HepG2 (cell line): ENCODE data around the gene PPP3R1. TPM values are rescaled to one million over a fixed set of nuclear protein-coding genes. Genes with fewer than 3 reads are reported as not detected.

ENCODE experiments used
- AGO2 ChIP-seq: fragments of 200-400 bp; formaldehyde crosslinking; optimal IDR thresholded peaks from 2 replicates; pipeline ENCODE3; 2017; ENCODE audit warnings: mild to moderate bottlenecking, low read depth, low read length, moderate library complexity
- ATM ChIP-seq: fragments of 450-650 bp; IDR thresholded peaks from 2 replicates; pipeline ENCODE4 v1.7.1; 2017; ENCODE audit warnings: mild to moderate bottlenecking, borderline replicate concordance
- ATRX ChIP-seq: sonication (generic); formaldehyde crosslinking; IDR thresholded peaks from 2 replicates; pipeline ENCODE4 v1.4.0; 2020; ENCODE audit warnings: missing genetic modification reagents, borderline replicate concordance
- CBX5 ChIP-seq: sonication (generic); formaldehyde crosslinking; IDR thresholded peaks from 2 replicates; pipeline ENCODE4 v1.4.0; 2020; ENCODE audit warnings: missing genetic modification reagents, borderline replicate concordance
- FOXO1 ChIP-seq: sonication (generic); formaldehyde crosslinking; IDR thresholded peaks from 2 replicates; pipeline ENCODE4 v1.4.0; 2020; ENCODE audit warnings: missing genetic modification reagents
- HBP1 ChIP-seq: IDR thresholded peaks from 2 replicates; pipeline ENCODE4 v1.6.1; 2016; ENCODE audit warnings: low read depth, control low read depth
- MTA3 ChIP-seq: sonication (generic); formaldehyde crosslinking; IDR thresholded peaks from 2 replicates; pipeline ENCODE4 v1.4.0; 2020; ENCODE audit warnings: missing genetic modification reagents
- NFIB ChIP-seq: sonication (generic); formaldehyde crosslinking; IDR thresholded peaks from 2 replicates; pipeline ENCODE4 v1.9.0; 2021; ENCODE audit warnings: missing genetic modification reagents, mild to moderate bottlenecking, borderline replicate concordance
- RAD51 ChIP-seq: fragments of 450-650 bp; IDR thresholded peaks from 2 replicates; pipeline ENCODE4 v1.6.1; 2016; ENCODE audit warnings: borderline replicate concordance
- SNAI1 ChIP-seq: sonication (generic); formaldehyde crosslinking; IDR thresholded peaks from 2 replicates; pipeline ENCODE4 v1.5.0; 2020; ENCODE audit warnings: mild to moderate bottlenecking, missing genetic modification reagents, borderline replicate concordance
- ZEB1 ChIP-seq: IDR thresholded peaks from 2 replicates; pipeline ENCODE4 v1.6.1; 2012; ENCODE audit warnings: mild to moderate bottlenecking, low read depth, inconsistent platforms; ENCODE audit not compliant: insufficient replicate concordance
- ZFP62 ChIP-seq: sonication (generic); formaldehyde crosslinking; IDR thresholded peaks from 2 replicates; pipeline ENCODE4 v1.4.0; 2020; ENCODE audit warnings: missing genetic modification reagents
- ZNF232 ChIP-seq: sonication (generic); formaldehyde crosslinking; IDR thresholded peaks from 2 replicates; pipeline ENCODE4 v1.4.0; 2020; ENCODE audit warnings: missing genetic modification reagents, borderline replicate concordance
- ZNF430 ChIP-seq: sonication (generic); formaldehyde crosslinking; IDR thresholded peaks from 2 replicates; pipeline ENCODE4 v1.9.0; 2021; ENCODE audit warnings: mild to moderate bottlenecking, missing genetic modification reagents
- ZNF512 ChIP-seq: sonication (generic); formaldehyde crosslinking; IDR thresholded peaks from 2 replicates; pipeline ENCODE4 v1.4.0; 2020; ENCODE audit warnings: mild to moderate bottlenecking, missing genetic modification reagents
- ZNF720 ChIP-seq: sonication (generic); formaldehyde crosslinking; IDR thresholded peaks from 2 replicates; pipeline ENCODE4 v1.4.0; 2020; ENCODE audit warnings: missing genetic modification reagents
- polyA plus RNA-seq, 8 experiments: library from polyadenylated mRNA; depleted of rRNA in 3 of 8; stranded (reverse) in 7 of 8; unstranded in 1 of 8; fragments of >200 nt; fragmentation: Illumina TruSeq in 4 of 8; extraction: Trizol in 4 of 8; gene quantifications; 2 replicates each; pipeline versions ENCODE4 v1.2.1 to v1.2.3, GENCODE V29; 2011 to 2016; ENCODE audit warnings: low read depth in 4 of 8, missing spikeins in 1 of 8, mixed read lengths in 1 of 8; ENCODE audit not compliant: insufficient read depth in 1 of 8
- total RNA-seq, 5 experiments: library from RNA; depleted of rRNA; stranded (reverse); fragments of >200 nt; fragmentation: Illumina TruSeq; extraction: Trizol; gene quantifications; 2 replicates each; pipeline ENCODE4 v1.2.3, GENCODE V29; 2016; ENCODE audit warnings: low read depth in 1 of 5
- TF ChIP-seq, protein P1 (sequence below): sonication (generic); formaldehyde crosslinking; IDR thresholded peaks from 2 replicates; pipeline ENCODE4 v1.5.1; 2020; ENCODE audit warnings: missing genetic modification reagents, mild to moderate bottlenecking, borderline replicate concordance
- TF ChIP-seq, protein P2 (sequence below): IDR thresholded peaks from 2 replicates; pipeline ENCODE4 v1.6.1; 2018; ENCODE audit warnings: missing genetic modification reagents
- TF ChIP-seq, protein P3 (sequence below): sonication (generic); formaldehyde crosslinking; IDR thresholded peaks from 2 replicates; pipeline ENCODE4 v1.5.0; 2020; ENCODE audit warnings: mild to moderate bottlenecking, missing genetic modification reagents, moderate library complexity

Gene PPP3R1
- total and polyA plus RNA-seq, 2 of the 13 experiments (the other 11 are each of a cell fraction or from before 2014, with no cell fraction given), result 11.6 to 25.7 TPM

GRCh38 chr2:68157402-68158133 is 94.8 kb downstream of the PPP3R1 start, which contains the start of gene PNO1 (continued):
- TF ChIP-seq, protein P1, sequence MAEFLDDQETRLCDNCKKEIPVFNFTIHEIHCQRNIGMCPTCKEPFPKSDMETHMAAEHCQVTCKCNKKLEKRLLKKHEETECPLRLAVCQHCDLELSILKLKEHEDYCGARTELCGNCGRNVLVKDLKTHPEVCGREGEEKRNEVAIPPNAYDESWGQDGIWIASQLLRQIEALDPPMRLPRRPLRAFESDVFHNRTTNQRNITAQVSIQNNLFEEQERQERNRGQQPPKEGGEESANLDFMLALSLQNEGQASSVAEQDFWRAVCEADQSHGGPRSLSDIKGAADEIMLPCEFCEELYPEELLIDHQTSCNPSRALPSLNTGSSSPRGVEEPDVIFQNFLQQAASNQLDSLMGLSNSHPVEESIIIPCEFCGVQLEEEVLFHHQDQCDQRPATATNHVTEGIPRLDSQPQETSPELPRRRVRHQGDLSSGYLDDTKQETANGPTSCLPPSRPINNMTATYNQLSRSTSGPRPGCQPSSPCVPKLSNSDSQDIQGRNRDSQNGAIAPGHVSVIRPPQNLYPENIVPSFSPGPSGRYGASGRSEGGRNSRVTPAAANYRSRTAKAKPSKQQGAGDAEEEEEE, result 0 out of 2 replicates have a peak, but pooled peaks have one; percentile 82
- TF ChIP-seq SNAI1 (CRISPR knock-in tag) (0 out of 2 replicates have a peak, but pooled peaks have one; percentile 14), MTA3 (CRISPR knock-in tag) (no peak), ATRX (CRISPR knock-in tag) (no peak), CBX5 (peak; percentile 71; the same call in 1 of the 2 replicates), ZNF512 (CRISPR knock-in tag) (no peak), ZFP62 (no peak), HBP1 (CRISPR knock-in tag) (peak; percentile 57; the same call in 1 of the 2 replicates), ZNF430 (CRISPR knock-in tag) (peak; percentile 87; the same call in 1 of the 2 replicates), FOXO1 (CRISPR knock-in tag) (no peak), AGO2 (peak; percentile 59), NFIB (no peak), ATM (no peak), ZNF720 (no peak), ZNF232 (CRISPR knock-in tag) (peak; percentile 55), ZEB1 (peak; percentile 78), RAD51 (no peak)
- TF ChIP-seq, protein P2, sequence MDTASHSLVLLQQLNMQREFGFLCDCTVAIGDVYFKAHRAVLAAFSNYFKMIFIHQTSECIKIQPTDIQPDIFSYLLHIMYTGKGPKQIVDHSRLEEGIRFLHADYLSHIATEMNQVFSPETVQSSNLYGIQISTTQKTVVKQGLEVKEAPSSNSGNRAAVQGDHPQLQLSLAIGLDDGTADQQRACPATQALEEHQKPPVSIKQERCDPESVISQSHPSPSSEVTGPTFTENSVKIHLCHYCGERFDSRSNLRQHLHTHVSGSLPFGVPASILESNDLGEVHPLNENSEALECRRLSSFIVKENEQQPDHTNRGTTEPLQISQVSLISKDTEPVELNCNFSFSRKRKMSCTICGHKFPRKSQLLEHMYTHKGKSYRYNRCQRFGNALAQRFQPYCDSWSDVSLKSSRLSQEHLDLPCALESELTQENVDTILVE (CRISPR knock-in tag), result peak; percentile 67; the same call in 1 of the 2 replicates
- TF ChIP-seq, protein P3, sequence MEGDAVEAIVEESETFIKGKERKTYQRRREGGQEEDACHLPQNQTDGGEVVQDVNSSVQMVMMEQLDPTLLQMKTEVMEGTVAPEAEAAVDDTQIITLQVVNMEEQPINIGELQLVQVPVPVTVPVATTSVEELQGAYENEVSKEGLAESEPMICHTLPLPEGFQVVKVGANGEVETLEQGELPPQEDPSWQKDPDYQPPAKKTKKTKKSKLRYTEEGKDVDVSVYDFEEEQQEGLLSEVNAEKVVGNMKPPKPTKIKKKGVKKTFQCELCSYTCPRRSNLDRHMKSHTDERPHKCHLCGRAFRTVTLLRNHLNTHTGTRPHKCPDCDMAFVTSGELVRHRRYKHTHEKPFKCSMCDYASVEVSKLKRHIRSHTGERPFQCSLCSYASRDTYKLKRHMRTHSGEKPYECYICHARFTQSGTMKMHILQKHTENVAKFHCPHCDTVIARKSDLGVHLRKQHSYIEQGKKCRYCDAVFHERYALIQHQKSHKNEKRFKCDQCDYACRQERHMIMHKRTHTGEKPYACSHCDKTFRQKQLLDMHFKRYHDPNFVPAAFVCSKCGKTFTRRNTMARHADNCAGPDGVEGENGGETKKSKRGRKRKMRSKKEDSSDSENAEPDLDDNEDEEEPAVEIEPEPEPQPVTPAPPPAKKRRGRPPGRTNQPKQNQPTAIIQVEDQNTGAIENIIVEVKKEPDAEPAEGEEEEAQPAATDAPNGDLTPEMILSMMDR, result 0 out of 2 replicates have a peak, but pooled peaks have one; percentile 14
